Adrenal gland (tissue), 5 donors: ENCODE results near the gene SELENOO.

Experiments
- CTCF ChIP-seq, 6 experiments: fragments of 450-650 bp in 4 of 6; fragments of 200-600 bp in 2 of 6; sonication (generic) in 1 of 6; IDR thresholded peaks; 1 replicate in 5 of 6; 2 replicates in 1 of 6; pipeline versions ENCODE4 v1.5.1 to v1.8.0; 2016 to 2021; ENCODE audit warnings: antibody characterized with exemption in 6 of 6, mild to moderate bottlenecking in 2 of 6, moderate library complexity in 1 of 6
- POLR2A ChIP-seq, 2 donors: fragments of 450-650 bp; IDR thresholded peaks; one replicate each; pipeline ENCODE4 v1.6.1; 2017; ENCODE audit warnings: antibody characterized with exemption in 2 of 2, mild to moderate bottlenecking in 2 of 2, moderate library complexity in 1 of 2
- donor health status: DM: no; HTN: no; CAD: no.

- TF ChIP-seq CTCF (IDR thresholded peaks at IDR 0.05) = no peak
- TF ChIP-seq POLR2A (IDR thresholded peaks at IDR 0.05) = no peak
Measured at GRCh38 chr22:50205781-50206569, 5.2 kb downstream of the SELENOO start.
